Heart right ventricle (tissue), 16 donors: ENCODE data around the gene FERMT2. TPM values are rescaled to one million over a fixed set of nuclear protein-coding genes. Genes with fewer than 3 reads are reported as not detected.

Source experiments
- ATAC-seq, 8 donors: fragments of 200-7000 bp; cut with Tn5 transposase; one replicate each; pipeline ENCODE4 v1.9.1; 2020; ENCODE audit warnings: mild to moderate bottlenecking in 8 of 8, moderate library complexity in 8 of 8, moderate number of reproducible peaks in 1 of 8
- DNase-seq, 2 donors: peaks; one replicate each; pipeline ENCODE4 v3.0.0-alpha.2; 2020
- H3K27ac ChIP-seq, 10 donors: fragments of 200-600 bp; sonication (generic) in 2 of 10; one replicate each; pipeline versions ENCODE4 v1.5.0 to v1.8.0; 2020 to 2022; ENCODE audit warnings: mild to moderate bottlenecking in 3 of 10
- H3K27me3 ChIP-seq, 7 donors: fragments of 200-600 bp; one replicate each; pipeline ENCODE4 v1.8.0; 2021 to 2022; ENCODE audit warnings: mild to moderate bottlenecking in 2 of 7
- H3K36me3 ChIP-seq, 9 donors: fragments of 200-600 bp; sonication (generic) in 1 of 9; one replicate each; pipeline versions ENCODE4 v1.5.0 to v1.8.0; 2020 to 2022; ENCODE audit warnings: mild to moderate bottlenecking in 2 of 9
- H3K4me1 ChIP-seq, 9 donors: fragments of 200-600 bp; sonication (generic) in 1 of 9; one replicate each; pipeline versions ENCODE4 v1.5.0 to v1.8.0; 2020 to 2022; ENCODE audit warnings: mild to moderate bottlenecking in 4 of 9
- H3K4me3 ChIP-seq, 10 donors: fragments of 200-600 bp; sonication (generic) in 2 of 10; one replicate each; pipeline versions ENCODE4 v1.5.0 to v1.8.0; 2020 to 2022; ENCODE audit warnings: mild to moderate bottlenecking in 7 of 10, moderate library complexity in 2 of 10
- H3K9me3 ChIP-seq, 11 donors: fragments of 200-600 bp in 10 of 11; sonication (generic) in 2 of 11; one replicate each; pipeline versions ENCODE4 v1.5.0 to v1.8.0; 2013 to 2022; ENCODE audit warnings: mild to moderate bottlenecking in 2 of 11, control low read depth in 1 of 11, moderate library complexity in 1 of 11
- CTCF ChIP-seq, 9 donors: fragments of 200-600 bp; sonication (generic) in 2 of 9; IDR thresholded peaks; one replicate each; pipeline versions ENCODE4 v1.5.0 to v1.8.0; 2021 to 2022; ENCODE audit warnings: antibody characterized with exemption in 9 of 9, mild to moderate bottlenecking in 5 of 9, moderate library complexity in 1 of 9
- WGBS, 2 donors: extraction: QIAGEN DNeasy Blood & Tissue Kit; methylation state at CpG; one replicate each; pipeline ENCODE4 v1.1.7; 2013; ENCODE audit warnings: inconsistent platforms in 1 of 2; 5-methylcytosine and 5-hydroxymethylcytosine counted together
- intact Hi-C, 10 donors: fragments of 100-400 bp; cut with DNase I; formaldehyde crosslinking; loops; one replicate each; pipeline versions ENCODE4 v1.11.1 to v1.14.2; 2022
- polyA plus RNA-seq, 2 donors: library from polyadenylated mRNA; stranded (reverse); fragments of 200-250 nt; gene quantifications; one replicate each; pipeline ENCODE4 v1.2.3, GENCODE V29; 2013
- total RNA-seq, 10 donors: library from RNA; stranded (reverse); fragmentation: NEBNext Ultra II Directional in 3 of 10; extraction: Animal tissue kit (Norgen Biotek cat#: 25700) in 3 of 10; gene quantifications; one replicate each; pipeline versions ENCODE4 v1.2.1 to v1.2.4, GENCODE V29; 2021 to 2023
- donor health status: Arrhythmogenic right ventricular cardiomyopathy.
- donor health status: ischemic (EF 13 %, LVEDD 7.1; RV severe dilation, severe dysfunction).
- donor health status: healthy with polysubstance abuse.
- donor health status: DM: no; HTN: yes; CAD: no.
- donor health status: DM: no; HTN: no; CAD: no.
- donor health status: ischemic (EF 25% LVEDD 6.9; RV normal size, moderate dysfunction).
- donor health status: ischemic (EF 25% LVEDD 5.7; RV mildly dilated, moderate dysfunction).
- donor health status: healthy.
- donor health status: DM: yes; HTN: yes; CAD: no.
- donor health status: Ischemic cardiomyopathy.
- donor health status: ischemic (EF 35%, LVEDD 5.7; RV mildly dilated, moderate dysfunction).
- donor health status: nonischemic (EF 11% LVEDD 7.7; RV severe dilation, severe dysfunction).
- donor health status: DM: yes; HTN: yes; CAD: no.
- donor health status: PGD.
- donor health status: ischemic (EF 29% LVEDD 5.4; RV normal size, mild dysfunction).
- donor health status: nonischemic (EF 23%, LVEDD 6.1; RV moderate dilation, normal function).

FERMT2 gene
- total and polyA plus RNA-seq, 12 donors = 45.7 to 175 (median 111) TPM

GRCh38 chr14:52861403-52861802 lies 89.4 kb downstream of the FERMT2 start:
- no peaks in the 10 kb centered on the region for H3K9me3 ChIP-seq
- no peak overlapping the region for H3K27ac ChIP-seq
- peaks cover 0 to 100% (median 39%) of the 10 kb centered on the region in 9 donors for H3K36me3 ChIP-seq
- intact Hi-C loops = no loop called here
- H3K27me3 ChIP-seq = no peaks in the 10 kb centered on the region
- ATAC-seq = no peak
- DNase-seq = no peak
- WGBS, 2 donors = 80 to 84% methylated on average over 2 of the region's 2 CpGs
- H3K4me3 ChIP-seq = no peak overlapping the region
- peaks cover 0 to 22% (median 7%) of the 10 kb centered on the region in 9 donors for H3K4me1 ChIP-seq
- TF ChIP-seq CTCF (IDR thresholded peaks at IDR 0.05) = no peak

DNA sequence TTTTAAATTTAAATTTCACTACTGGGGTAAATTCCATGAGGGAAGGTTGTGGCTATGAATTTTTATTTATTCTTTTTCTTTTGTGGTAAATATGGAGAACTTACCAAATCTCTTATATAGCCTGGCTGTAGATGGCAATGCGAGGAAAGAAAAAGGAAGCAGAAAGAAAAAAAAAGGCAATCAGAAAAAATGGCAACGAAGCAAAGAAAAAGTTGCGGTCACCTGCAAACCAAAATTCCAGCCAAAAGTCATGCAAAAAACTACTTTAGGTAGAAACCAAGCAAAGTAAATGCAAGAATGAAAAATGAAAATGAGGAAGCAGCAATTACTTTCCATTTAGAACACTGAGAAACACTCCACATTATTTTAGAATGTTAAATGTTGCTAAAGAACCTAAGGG lies 89.9 kb downstream of the FERMT2 start:
- no peak overlapping the region for H3K4me3 ChIP-seq
- 88 to 94% methylated on average over 3 of the region's 3 CpGs for WGBS, 2 donors
- H3K4me1 ChIP-seq = peaks cover 0 to 22% (median 7%) of the 10 kb centered on the region in 9 donors
- TF ChIP-seq CTCF (IDR thresholded peaks at IDR 0.05) = no peak
- no peak for DNase-seq
- H3K27ac ChIP-seq = no peak overlapping the region
- ATAC-seq = no peak
- H3K27me3 ChIP-seq = no peaks in the 10 kb centered on the region
- intact Hi-C loops = no loop called here
- peaks cover 0 to 100% (median 43%) of the 10 kb centered on the region in 9 donors for H3K36me3 ChIP-seq
- H3K9me3 ChIP-seq = no peaks in the 10 kb centered on the region

GRCh38 chr14:52860209-52860608 lies 90.6 kb downstream of the FERMT2 start:
- ATAC-seq = no peak
- no peak for TF ChIP-seq CTCF (IDR thresholded peaks at IDR 0.05)
- Histone ChIP-seq H3K27ac (no peak overlapping the region), H3K36me3 (peaks cover 0 to 95% (median 42%) of the 10 kb centered on the region in 9 donors), H3K27me3 (no peaks in the 10 kb centered on the region), H3K9me3 (no peaks in the 10 kb centered on the region), H3K4me3 (no peak overlapping the region), H3K4me1 (peaks cover 0 to 22% (median 7%) of the 10 kb centered on the region in 9 donors)
- 98 to 99% methylated on average over 3 of the region's 3 CpGs for WGBS, 2 donors
- intact Hi-C loops = no loop called here
- DNase-seq = no peak

DNA sequence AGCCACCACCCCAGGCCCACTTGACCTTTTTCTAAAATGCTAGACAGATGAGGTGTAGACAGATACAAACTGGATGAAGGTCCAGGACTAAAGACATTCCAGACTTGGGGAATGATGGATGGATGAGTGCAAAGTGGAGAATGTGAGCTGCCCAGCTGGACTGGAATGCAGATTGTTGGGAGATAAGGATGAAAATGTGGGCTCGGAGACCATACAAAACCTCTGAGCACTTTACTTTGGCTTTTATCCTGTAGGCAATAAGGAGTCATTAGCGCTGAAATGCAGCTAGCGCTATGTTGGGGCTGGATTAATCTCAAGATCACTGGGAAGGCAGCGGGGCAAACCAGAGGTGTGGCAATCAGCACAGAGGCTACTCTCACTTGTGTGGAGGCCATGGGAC lies 94.7 kb downstream of the FERMT2 start:
- 91 to 93% methylated on average over 4 of the region's 4 CpGs for WGBS, 2 donors
- no peak overlapping the region for H3K4me3 ChIP-seq
- peaks cover 0 to 55% (median 29%) of the 10 kb centered on the region in 9 donors for H3K36me3 ChIP-seq
- no peak for ATAC-seq
- peaks cover 0 to 22% (median 14%) of the 10 kb centered on the region in 9 donors for H3K4me1 ChIP-seq
- TF ChIP-seq CTCF (IDR thresholded peaks at IDR 0.05) = no peak
- intact Hi-C loops = no loop called here
- H3K9me3 ChIP-seq = no peaks in the 10 kb centered on the region
- H3K27ac ChIP-seq = no peak overlapping the region
- DNase-seq = no peak
- no peaks in the 10 kb centered on the region for H3K27me3 ChIP-seq
